GM21786 (cell line): ENCODE measurements around the gene FUT7.
"Not testable (repeated sequence)": the region's sequence is repeated elsewhere in the genome, so short reads cannot be mapped to it uniquely, and the experiment has no call there.

Experiments
- ATAC-seq: cut with Tn5 transposase; IDR thresholded peaks from one replicate; pipeline ENCODE4 v1.9.1; 2021; ENCODE audit not compliant: unreplicated experiment

FUT7 gene

DNA sequence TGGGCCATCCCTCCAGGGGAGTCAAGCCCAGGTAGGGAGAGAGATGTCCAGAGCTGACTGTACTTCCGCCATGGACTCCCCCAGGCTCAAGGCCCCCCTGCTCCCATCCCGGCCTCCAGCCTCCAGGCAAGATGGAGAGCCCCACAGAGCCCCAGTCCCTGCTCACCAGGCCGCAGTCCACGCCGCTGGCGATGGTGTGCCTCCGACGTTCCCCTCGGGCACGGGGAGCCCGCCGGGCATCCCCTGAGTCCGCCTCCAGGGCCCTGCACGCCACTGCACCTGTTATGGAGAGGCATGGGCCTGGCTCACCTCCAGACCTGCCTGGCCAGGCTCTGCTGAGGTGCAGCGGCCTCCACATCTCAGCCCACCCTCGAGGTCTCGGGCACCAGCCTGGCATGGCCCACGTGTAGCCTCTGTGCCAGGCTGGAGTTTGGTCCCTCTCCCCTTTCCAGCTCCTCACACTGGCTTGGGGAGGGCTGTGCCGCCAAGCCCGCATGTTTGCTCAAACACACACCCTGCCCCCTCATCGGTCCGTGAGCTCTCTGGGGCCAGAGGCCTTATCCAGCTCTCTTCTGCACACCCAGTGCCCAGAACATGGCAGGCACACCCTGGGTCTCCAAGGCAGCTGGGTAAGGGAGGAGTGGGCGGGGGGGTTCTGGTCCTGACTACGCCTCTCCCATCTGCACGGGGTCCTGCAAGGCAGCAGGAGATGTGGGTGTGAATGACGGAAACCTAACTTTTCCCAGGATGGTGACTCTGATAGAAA is 34.4 kb upstream of the FUT7 start:
- ATAC-seq: no peak

DNA sequence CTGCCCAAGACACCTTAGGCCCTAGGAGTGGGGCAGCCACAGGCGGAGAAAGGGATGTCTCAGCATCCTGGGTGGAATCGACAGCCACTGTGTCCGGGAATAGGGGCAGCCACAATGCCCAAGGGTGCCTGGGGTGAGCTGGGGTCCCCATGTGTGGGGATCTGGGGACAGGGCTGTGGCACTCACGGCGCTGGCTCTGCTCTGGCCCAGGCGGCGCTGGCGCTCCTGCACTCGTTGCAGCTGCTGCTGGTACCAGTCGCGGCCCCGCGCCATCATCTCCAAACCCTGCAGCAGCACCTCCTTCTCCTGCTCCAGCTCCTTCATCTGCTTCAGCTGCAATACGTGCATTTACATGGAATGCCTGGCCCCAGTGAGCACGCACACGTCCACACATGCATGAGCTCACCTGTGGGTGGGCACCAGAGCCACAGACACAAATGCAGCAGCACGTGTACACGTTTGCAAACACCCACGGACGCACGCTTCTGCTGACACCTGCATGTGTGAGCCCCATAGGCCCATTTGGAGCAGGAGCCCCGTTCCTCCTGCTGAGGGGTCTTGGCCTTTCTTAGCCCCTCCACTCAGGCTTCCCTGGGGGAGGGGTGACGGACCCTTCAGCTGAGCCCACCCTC is 33.6 kb upstream of the FUT7 start:
- ATAC-seq: no peak

DNA sequence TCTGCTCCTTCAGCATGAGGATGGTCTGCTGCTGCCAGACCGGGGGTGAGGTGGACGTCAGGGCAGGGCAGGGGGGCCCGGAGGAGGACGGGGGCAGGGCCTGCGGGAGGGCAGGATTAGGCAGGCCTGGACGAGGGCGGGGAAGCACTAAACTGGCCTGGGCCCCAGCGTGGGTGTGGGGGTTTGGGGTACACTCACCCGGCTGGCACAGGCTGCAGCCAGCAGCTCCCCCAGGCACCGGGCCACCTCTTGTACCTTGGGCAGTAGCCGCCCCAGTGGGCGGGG is 32.9 kb upstream of the FUT7 start:
- no peak for ATAC-seq

DNA sequence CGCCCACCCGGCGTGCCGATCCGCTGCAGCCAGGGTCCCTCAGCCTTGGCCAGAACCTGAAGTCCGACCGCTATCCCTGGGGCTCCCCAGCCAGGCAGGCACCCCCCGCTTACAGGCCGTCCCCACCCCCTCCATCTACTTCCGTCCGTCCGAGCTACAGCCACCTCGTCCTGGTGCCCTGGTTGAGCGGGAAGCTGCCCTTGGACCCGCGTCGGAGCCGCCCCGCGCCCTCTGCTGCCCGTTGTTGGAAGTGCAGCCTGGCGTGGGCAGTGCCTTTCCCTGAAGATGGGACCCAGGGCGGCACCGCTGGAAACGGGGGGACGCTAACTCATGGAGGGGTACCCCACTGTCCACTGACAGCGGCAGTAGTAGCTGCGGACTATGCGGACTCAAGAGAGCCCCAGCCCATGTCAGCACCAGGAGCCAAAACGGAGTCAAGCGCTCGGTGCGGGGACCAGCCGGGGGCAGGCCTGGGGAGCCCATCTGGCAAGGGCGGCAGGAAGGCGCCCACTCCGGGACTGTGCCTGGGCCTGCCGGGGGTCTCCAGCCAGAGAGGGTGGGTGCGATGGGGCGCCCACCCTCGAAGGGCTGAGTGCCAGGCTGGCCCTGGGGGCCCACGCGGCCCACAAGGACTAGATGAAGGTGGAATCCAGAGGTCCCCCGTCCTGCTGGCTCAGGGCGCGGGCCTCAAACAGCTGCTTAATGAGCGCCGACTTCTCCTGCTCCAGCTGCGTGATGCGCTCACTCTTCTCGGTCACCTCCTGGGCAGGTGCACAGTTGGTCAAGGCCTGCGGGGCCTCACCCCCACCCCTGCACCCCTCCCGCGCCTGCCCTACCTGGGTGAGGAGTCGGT is 32.4 kb upstream of the FUT7 start:
- ATAC-seq: no peak

DNA sequence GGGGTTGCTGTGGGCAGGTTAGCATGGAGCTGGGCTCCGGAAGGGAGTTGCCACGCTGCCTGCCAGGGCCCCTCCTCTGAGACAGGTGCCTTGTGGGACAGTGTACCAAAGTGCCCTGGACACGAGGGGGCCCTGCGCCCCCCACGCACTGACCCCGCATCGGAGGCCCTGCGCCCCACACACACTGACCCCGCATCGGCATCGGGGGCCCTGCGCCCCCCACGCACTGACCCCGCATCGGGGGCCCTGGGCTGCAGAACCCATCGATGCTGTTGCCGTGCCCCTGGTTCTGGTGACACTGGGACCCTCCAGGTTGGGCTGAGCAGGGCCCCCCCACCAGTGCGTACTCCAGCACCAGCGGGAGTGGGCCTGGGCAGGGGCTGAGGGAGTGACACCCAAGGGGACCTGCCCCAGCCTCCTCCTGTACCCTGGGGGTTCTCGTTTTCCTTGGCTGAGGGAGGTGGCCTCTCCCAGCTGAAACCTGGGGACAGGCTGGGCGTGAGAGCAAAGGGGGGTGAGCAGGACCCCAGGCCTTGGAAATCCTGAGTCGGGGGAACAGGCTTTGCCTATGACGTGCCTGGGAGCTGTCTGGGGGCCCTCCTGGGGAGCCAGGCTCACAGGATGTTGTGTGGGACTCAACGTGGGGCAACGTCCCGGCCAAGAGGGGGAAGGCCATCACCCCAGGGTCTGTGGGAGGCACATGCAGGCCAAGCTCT is 31.6 kb upstream of the FUT7 start:
- no peak for ATAC-seq

DNA sequence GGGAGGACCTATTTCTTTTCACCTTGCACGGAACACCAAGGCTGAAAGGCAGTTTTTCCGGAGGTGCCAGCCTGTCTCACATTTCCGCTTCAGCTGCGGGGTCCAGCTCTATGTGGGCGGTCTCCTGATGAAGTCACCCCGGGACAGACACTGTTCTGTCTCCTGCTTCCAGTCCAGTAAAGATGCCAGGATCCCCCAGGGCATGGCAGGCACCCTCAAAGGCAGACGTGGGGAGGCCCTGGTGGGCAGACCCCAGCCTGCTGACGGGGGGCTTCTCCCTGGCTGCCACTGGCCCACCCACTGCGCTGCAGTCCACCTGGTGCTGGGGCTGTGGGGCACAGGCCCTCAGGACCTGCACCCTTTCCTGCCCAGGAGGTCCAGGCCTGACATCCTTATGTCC is 30.9 kb upstream of the FUT7 start:
- not testable (repeated sequence) for ATAC-seq

DNA sequence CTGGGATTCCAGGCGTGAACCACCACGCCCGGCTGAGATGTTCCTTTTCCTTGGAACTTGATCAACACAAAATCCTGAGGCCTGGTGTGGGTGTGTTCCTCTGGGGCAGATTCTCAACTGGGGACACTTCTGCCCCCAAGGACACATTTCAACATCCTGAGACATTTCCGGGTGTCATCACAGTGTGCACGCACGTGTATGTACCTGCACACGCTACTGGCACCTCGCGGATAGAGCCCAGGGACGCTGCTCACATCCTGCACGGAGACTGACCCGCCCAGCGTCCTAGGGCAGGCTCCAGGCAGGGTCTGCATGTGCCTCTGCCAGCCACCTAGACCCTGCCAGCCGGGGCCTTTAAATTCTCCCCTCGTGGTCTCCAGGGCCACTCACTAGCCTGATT is 30.5 kb upstream of the FUT7 start:
- ATAC-seq: no peak

DNA sequence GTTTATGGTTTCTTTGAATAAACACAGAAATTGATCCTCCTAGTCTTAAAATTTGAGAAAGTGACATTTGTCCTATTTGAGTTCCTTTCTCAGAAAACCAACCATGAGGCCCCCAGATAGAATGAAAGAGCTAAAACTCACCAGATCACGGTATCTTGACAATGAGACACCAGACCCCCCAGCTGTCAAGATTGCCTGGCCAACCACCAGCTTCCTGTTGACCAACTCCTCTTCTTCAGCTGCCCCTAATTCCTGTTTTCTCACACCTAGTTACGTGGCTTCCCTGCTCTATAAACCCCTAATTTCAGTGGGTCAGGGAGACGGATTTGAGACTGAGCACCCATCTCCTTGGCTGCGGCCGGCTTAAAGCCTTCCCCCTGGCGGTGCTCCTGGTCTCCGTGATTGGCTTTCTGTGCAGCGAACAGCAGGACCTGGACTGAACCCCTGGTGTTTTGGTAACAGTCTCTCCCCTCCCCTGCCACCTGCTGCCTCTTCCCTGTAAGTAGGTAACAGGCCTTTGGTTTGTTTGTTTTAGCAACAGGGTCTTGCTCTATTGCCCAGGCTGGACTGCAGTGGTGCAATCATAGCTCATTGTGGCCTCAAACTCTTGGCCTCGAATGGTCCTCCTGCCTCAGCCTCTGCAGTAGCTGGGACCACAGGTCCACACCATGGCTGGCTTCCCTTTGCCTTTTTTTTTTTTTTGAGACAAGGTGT is 26.8 kb upstream of the FUT7 start:
- no peak for ATAC-seq

DNA sequence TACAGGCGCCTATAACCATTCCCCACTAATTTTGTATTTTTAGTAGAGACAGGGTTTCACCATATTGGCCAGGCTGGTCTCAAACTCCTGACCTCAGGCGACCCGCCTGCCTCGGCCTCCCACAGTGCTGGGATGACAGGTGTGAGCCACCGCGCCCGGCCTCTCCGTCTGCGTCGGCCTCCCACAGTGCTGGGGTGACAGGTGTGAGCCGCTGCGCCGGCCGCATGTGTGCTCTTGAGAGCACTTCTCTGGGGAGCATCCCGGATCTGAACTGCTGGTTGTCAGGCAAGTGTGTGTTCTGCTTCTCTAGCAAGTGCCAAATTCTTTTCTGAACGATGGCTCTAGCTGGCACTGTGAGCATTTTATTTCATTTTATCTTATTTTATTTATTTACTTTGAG is 25.7 kb upstream of the FUT7 start:
- ATAC-seq: no peak

DNA sequence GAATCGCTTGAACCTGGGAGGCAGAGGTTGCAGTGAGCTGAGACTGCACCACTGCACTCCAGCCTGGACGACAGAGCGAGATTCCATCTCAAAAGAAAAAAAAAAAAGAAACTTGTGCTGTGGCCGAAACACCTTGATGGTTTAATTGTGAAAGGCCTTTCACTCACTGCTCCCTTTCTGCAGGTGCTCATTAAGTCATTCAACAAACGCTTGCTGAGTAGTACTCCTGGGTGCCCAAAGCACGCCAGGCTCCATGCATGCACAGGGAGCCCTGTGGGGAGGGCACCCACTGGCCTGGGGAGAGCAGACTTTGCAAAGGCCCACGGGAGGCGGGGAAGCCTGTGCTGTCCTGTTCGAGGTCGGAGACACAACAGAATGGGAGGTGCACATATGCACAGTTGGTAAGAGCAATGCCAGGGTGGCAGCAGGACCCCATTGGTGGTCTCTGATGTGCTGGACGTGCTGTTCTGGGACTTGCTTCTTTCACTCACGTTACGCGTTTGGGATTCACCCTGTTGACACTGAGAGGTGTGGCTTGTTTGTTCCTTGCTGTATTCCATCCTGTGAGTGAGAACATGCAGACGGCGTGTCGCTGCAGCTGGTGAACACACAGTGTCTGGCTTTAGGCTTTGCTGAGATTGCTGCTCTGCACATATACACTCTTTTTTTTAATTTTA is 25.0 kb upstream of the FUT7 start:
- no peak for ATAC-seq

DNA sequence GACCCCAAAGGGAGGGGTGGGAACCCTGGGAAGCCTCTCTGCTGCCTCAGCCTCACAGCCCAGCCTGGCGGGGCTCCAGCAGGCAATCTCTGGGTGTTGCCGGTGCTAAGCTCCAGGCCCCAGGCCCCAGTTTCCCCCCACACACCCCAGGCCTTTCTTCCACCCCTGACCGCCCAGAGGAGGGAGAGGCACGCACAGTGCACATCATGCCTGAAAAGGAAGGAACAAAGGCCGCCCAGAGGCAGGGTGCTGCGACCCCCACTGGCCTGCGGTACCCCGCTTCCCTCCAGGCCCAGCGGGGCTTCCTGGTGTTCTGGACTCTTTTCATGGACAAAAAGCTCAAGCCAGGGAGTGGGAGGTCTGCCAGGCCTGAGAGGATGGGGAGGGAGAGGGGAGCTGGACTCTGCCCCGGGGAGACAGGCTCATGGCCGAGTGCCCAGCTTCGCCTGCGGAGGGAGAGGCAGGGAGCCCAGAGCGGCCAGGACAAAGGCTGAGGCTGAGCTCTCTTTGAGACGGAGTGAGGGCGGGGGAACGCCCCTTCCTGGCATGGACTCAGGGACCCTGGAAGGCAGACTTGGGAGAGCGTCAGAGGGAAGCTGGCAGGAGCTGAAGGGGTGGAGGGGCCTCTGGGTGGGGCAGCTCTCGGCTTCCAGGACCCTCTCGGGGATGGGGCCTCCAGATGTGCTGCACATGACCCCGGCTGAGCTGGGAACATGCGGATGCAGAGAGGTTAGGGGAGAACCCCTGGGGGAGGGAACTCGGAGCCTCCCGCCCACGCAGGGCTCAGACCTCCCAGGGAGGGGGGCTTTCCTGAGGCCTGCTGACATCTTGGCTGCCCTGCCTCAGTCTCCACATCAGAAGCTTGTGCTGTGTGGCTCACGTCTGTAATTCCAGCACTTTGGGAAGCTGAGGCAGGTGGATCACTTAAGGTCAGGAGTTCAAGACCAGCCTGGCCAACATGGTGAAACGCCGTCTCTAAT is 23.8 kb upstream of the FUT7 start:
- ATAC-seq: no peak

DNA sequence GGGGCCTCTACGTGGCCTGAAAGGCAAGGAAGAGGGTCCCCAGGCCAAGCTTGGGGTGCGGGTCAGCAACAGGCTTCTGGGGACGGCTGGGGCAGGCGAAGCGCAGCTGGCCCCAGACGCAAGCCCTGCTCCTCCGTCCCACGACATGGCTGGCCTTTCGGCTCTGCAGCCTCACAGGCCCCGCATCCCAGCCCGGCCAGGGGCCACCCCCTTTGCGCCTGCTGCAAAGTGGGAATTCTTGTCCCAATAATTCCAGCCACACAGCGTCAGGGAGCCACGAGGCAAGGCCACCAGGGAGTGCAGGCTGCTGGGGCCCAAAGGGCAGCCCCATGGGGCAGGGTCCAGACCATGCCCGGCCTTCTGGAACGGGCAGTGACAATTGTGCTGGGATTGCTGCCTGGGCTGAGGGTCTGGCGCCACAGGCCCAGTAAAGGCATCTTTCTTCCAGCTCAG is 23.1 kb upstream of the FUT7 start:
- no peak for ATAC-seq

DNA sequence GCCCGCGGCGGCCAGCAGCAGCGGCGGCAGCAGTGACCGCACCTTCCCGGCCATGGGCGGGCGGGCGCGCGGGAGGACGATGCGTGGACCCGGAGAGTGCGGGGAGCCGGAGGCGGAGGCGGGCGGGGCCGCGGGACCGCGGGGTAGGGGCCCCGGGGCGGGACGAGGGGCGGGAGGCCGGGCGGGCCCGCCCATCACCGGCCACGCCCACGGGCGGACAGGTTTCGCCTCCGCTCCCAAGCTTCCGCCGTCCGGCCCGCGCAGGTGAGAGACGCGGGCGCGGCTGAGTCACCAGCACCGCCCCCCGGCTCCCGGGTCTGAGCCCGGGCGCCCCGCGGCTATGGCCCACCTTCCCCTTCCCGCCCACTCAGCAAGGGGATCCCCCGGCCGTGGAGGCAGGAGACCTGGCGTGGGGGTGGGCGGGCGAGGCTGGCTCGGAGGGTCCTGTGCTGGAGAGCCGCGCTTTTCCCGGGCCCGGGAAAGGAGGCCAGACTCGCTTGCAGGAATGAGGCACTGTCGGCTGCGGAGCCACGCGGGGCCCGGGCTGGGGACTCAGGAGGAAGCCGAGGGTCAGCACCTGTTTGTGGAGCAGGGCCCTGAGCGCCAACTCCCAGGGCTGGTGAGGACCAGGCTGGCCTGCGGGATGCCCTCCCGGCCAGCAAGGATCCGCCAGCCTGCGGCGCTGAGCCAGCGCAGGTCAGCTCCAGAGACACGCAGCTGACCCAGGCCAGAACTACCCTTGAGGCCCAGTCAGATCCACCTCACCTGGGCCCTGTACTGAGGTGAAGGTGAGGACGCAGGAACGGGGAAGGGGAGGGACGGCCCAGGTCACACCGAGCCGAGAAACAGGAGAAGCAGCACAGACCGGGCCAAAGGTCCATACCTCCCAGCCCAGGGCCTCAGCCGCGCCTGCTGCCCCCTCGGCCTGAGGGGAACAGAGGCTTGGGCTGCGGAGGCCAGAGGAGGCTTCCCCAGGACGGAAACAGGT is 22.4 kb upstream of the FUT7 start, which contains the start of gene ENTPD2:
Gene ENTPD2, minus strand, starts transcription at position 118 of the 988 bp plus-strand sequence. Its CDS starts 64 bp downstream, at position 54.
- no peak for ATAC-seq

DNA sequence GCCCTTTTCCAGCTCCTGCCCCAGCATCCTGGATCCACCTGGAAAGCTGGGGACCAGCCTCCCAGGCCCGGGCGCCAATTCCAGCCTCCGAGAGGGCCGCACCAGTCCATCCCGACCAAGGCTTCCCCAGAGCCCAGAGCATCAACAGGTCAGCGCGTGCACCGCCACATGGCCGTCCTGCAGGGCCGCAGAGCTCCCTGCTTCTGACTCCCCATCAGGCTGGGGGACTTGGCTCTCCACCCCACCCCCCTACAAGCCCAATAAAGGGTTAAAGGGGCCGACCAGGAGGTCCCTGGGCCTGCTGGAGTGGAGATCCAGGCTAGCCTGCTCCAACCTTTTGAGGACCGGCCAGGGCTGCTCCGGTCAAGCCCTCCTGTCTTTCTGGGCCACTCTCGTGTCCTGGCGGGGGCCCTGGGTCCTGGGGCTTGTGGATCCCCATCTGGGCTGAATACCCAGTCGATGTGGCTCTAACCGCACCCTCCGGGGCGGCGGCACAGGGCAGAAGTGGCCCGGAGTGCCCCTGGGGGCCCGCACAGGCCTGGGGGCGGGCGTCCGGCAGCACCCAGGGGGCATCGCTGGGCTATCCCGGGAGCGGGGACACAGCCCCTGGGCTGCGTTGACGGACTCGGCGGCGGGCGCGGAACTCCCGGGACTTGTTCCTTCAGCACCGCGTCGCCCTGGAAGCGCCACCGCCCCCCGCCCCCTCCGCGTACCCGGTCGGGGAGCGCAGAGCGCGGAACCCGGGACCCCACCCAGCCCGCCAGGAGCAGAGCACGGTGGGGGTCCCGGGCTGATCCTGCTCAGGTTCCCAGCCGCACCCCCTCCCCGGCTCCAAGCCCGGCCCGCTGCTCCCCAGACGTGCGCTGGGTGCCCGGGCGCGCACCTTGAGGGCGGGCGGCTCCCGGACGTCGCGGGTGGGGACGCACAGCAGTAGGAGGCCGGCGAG is 21.4 kb upstream of the FUT7 start:
- ATAC-seq: no peak

DNA sequence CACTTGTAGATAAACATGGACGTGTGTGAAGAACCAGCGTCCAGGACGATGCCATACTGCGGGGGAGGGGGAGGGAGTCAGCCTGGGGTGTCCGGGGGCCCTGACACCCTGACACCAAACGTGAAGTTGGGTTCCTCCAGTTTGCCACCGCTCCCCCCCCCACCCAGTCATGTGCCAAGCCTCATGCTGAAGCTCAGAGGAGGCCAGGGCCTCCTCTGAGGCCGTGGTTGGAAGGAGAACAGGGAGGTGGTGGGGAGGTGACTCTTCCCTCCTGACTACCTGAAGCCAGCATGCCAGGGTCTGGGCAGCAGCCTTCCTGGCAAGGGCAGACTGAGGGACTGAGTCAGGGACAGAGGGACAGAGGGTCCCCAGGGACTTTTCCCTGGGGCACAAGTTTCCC is 20.4 kb upstream of the FUT7 start:
- ATAC-seq: no peak

DNA sequence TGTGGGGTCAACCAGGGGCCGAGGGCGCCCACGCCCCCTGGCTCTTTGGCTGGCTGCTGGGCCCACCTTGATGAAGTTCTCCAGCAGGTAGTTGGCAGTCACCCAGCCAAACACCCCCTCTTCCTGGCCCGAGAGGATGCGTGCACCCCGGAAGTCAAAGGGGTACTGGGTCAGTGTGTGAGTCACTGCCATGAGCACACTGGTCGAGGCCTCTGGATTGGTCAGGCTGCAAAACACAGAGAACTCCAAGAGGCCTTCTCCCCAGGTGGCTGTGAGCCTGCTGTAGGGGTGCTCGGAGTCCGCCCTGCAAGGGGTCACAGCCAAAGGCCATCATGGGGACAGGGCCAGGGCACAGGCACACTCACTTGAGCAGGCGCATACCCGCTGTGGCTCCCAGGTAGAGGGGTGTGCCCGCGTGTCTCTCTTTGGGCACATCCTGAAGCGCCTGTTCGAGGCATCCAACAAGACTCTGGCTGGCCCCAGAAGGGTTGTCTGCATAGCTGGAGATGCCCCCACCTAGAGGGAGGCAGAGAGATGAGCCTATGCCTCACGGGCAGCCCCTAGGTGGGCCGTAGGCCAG is 19.3 kb upstream of the FUT7 start:
- ATAC-seq: no peak
